ENCODE data around the gene DENND1A. TPM values are rescaled to one million over a fixed set of nuclear protein-coding genes. Genes with fewer than 3 reads are reported as not detected.

DENND1A gene
- total RNA-seq, 1 donor from 2014 or later: 25.2 TPM

GRCh38 chr9:123353041-123353440 is 576.9 kb downstream of the DENND1A start:
- TF ChIP-seq CTCF (IDR thresholded peaks at IDR 0.05): no peak
- POLR2A ChIA-PET: no interaction called here
- CTCF ChIA-PET: interaction anchor here (1.3 to 2.3 kb wide), 5 partner anchors 28 to 270 kb away, joined by 3 to 20 read pairs (median 4); no protein-coding TSS in a partner anchor
- peaks cover 17% of the 10 kb centered on the region for H3K4me1 Mint-ChIP-seq
- H3K36me3 Mint-ChIP-seq (ENCODE audit: low read depth): no peaks in the 10 kb centered on the region
- intact Hi-C loops (cut with micrococcal nuclease): no loop called here
- DNase-seq (no peak), ATAC-seq (ENCODE audit: low read depth) (no peak)
- H3K4me3 Mint-ChIP-seq: no peak overlapping the region
- no peak overlapping the region for H3K27ac Mint-ChIP-seq
- no peaks in the 10 kb centered on the region for H3K9me3 Mint-ChIP-seq
- H3K27me3 Mint-ChIP-seq: no peaks in the 10 kb centered on the region

DNA sequence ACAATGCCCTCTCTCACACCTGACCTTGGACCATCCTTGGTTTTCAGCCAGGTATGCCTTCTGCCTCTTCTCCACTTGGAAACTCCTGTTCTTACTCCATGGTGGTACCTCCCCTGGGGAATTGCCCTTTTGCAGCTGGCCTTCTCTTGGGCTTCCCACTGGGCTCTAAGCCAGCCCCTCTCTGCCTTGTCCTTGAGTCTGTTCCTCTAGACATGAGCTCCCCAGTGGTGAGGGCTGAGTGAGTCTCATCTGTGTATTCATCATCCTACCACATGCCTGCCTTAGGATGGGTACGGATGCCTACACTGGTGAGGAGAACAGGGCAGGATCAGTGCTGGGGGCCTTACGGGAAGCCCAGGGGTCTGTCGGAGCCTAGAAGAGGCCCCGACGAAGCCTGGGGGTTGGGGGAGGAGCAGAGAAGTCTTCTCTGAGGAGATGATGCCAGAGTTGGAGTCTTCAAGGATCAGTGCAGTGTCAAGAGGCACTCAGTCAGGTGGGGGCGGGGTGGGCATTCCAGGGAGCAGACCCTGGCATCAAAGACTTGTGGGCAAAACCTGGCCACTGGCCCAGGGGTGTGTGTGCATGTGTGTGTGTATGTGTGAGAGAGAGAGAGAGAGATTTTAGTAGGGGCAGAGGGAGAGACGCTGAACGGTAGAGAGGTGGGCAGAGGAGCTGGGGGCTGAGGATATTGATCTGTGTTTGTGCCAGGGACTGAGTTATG is 579.2 kb downstream of the DENND1A start:
- H3K9me3 Mint-ChIP-seq: no peaks in the 10 kb centered on the region
- no peak for DNase-seq
- CTCF ChIA-PET: interaction anchor here (0.7 to 3.8 kb wide), 21 partner anchors 11 to 513 kb away, joined by 3 to 118 read pairs (median 6); partner anchors contain the start of gene ZBTB6
- H3K4me1 Mint-ChIP-seq: peaks cover 17% of the 10 kb centered on the region
- H3K27ac Mint-ChIP-seq: no peak overlapping the region
- H3K4me3 Mint-ChIP-seq: no peak overlapping the region
- intact Hi-C loops (cut with micrococcal nuclease): loop anchor here (1.0 to 2.0 kb wide), 4 partner anchors 125 to 360 kb away; no protein-coding TSS in a partner anchor
- no peak for ATAC-seq (ENCODE audit: low read depth)
- POLR2A ChIA-PET: interaction anchor here (0.6 to 3.0 kb wide), 8 partner anchors 12 to 519 kb away, joined by 3 to 25 read pairs (median 6); partner anchors contain the start of gene STRBP
- no peaks in the 10 kb centered on the region for H3K36me3 Mint-ChIP-seq (ENCODE audit: low read depth)
- no peaks in the 10 kb centered on the region for H3K27me3 Mint-ChIP-seq
- TF ChIP-seq CTCF (IDR thresholded peaks at IDR 0.05): no peak

GRCh38 chr9:123349691-123350480 is 580.0 kb downstream of the DENND1A start:
- peak; percentile 92 for ATAC-seq (ENCODE audit: low read depth)
- Mint-ChIP-seq H3K4me1 (peaks cover 17% of the 10 kb centered on the region), H3K9me3 (no peaks in the 10 kb centered on the region), H3K4me3 (peak overlapping the region; percentile 24), H3K27ac (peak overlapping the region; percentile 64), H3K36me3 (ENCODE audit: low read depth) (no peaks in the 10 kb centered on the region), H3K27me3 (no peaks in the 10 kb centered on the region)
- peak; percentile 56 for DNase-seq
- intact Hi-C loops (cut with micrococcal nuclease): loop anchor here (1.0 to 10.0 kb wide), 5 partner anchors 125 to 885 kb away; no protein-coding TSS in a partner anchor
- ChIA-PET CTCF (interaction anchor here (0.6 to 3.8 kb wide), 43 partner anchors 10 to 514 kb away, joined by 3 to 118 read pairs (median 4); partner anchors contain the start of genes GPR21 and ZBTB6), POLR2A (interaction anchor here (0.6 to 3.0 kb wide), 10 partner anchors 11 to 445 kb away, joined by 3 to 25 read pairs (median 3); partner anchors contain the start of genes RC3H2 and STRBP)
- TF ChIP-seq CTCF (IDR thresholded peaks at IDR 0.05): no peak

- H3K27me3 Mint-ChIP-seq: no peaks in the 10 kb centered on the region
- TF ChIP-seq CTCF (IDR thresholded peaks at IDR 0.05): no peak
- ChIA-PET CTCF (interaction anchor here (0.8 to 3.8 kb wide), 20 partner anchors 9 to 358 kb away, joined by 3 to 118 read pairs (median 6); no protein-coding TSS in a partner anchor), POLR2A (interaction anchor here (1.4 to 3.0 kb wide), 3 partner anchors 10 to 265 kb away, joined by 3 to 25 read pairs (median 9); partner anchors contain the start of gene STRBP)
- H3K4me3 Mint-ChIP-seq: no peak overlapping the region
- H3K36me3 Mint-ChIP-seq (ENCODE audit: low read depth): no peaks in the 10 kb centered on the region
- no peaks in the 10 kb centered on the region for H3K9me3 Mint-ChIP-seq
- peaks cover 20% of the 10 kb centered on the region for H3K4me1 Mint-ChIP-seq
- H3K27ac Mint-ChIP-seq: no peak overlapping the region
- no peak for ATAC-seq (ENCODE audit: low read depth)
- DNase-seq: no peak
- intact Hi-C loops (cut with micrococcal nuclease): loop anchor here (10.0 kb wide), 1 partner anchor 884 kb away; no protein-coding TSS in a partner anchor
Measured at GRCh38 chr9:123349033-123349432, 580.9 kb downstream of the DENND1A start.

Measured in activated B cell treated with CpG ODN at 0.5 μM for 24 hours (primary cell).